HuH-7.5 (cell line): ENCODE data around the gene LINC01488.

Experiments used
- DNase-seq: peaks from one replicate; pipeline ENCODE4 v3.0.0; 2011; ENCODE audit warnings: low spot score

The LINC01488 gene

DNA sequence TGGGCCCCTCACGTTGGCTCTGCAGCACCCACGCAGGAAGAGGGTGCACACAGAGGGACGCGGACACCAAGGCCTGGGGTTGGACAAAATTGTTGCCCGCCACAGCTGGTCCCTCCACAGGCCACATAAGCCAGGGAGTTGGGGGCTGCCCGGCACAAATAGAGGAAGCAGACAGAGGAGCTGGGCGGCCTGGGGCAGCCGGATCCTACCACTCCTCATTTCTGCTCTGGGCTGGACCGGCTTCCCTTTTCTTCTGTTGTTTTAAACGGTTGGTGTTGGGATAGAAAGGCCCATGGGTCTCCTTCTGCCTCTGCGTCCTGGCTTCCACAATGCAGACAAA, 36.4 kb upstream of the LINC01488 start:
- no peak for DNase-seq

DNA sequence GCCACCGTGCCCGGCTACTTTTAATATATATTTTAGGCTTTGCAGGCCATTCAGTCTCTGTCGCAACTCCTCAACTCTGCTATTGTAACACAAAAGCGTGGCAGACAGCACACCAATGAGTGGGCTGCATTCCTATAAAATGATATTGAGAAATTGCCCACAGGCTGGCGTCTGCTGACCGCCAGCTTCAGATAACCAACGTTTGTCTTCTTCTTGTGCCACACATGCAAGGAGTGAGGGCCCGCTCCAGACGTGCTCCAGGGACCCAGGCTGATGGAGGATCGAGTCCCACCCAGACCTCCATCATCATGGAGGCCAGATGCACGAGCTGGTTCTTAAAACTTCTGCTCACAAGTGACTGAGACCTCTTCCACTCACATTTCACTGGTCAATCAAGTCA, 35.4 kb upstream of the LINC01488 start:
- DNase-seq = no peak

DNA sequence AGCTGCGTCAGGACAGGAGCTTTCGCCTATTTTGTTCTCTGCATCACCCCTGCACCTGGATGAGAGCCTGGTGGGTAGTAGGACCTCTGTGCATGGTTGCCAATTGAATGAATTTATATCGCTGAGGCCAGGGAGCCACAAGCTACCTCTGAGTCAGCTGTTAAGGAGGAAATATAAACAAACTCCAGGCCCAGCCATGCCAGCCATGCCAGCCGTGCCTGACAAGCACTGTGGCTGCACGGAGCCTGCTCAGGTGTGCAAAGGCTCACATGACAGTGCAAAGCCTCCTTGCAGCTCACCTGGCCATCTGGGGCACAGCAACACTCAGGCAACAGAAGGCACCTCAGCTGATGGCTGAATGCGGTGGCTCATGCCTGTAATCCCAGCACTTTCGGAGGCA, 33.7 kb upstream of the LINC01488 start:
- no peak for DNase-seq

DNA sequence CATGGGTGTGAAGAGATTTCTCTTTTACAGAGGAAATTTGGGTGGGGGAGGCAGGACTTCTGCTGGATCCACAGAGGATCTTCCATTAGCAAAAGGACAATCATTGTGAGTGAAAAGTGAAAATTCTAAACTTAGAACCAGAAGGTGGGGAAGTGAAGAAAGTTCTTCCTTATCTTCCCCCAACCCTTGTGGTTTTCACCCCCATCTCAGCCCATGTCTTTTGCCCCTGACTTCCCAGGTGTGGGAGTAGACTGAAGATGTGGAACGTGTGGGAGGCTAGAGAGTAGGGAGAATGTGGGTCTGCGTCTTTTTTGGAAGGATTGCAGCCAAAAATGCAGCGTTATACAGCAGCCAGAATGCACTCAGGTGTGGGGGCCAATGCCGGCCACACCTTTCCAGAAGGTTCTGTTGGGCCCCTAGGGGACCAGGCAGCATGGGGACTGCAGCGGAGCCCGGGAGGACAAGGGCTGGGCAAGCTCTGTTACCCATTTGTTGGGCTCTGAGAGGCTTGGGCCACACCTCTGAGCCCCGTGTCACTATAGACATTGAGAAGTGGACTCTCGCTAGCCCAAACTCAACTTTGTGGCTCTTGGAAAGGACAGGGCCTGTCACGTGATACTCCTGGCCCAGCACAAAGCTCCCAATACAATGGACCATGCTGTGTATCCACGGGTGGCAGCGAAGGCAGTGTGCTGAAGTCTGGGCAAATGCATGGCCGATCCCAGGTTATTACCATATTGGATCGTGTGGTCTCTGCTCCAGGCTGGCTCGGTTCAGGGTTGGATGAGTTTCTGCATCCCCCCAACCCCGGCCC, 32.8 kb upstream of the LINC01488 start:
- DNase-seq = no peak

DNA sequence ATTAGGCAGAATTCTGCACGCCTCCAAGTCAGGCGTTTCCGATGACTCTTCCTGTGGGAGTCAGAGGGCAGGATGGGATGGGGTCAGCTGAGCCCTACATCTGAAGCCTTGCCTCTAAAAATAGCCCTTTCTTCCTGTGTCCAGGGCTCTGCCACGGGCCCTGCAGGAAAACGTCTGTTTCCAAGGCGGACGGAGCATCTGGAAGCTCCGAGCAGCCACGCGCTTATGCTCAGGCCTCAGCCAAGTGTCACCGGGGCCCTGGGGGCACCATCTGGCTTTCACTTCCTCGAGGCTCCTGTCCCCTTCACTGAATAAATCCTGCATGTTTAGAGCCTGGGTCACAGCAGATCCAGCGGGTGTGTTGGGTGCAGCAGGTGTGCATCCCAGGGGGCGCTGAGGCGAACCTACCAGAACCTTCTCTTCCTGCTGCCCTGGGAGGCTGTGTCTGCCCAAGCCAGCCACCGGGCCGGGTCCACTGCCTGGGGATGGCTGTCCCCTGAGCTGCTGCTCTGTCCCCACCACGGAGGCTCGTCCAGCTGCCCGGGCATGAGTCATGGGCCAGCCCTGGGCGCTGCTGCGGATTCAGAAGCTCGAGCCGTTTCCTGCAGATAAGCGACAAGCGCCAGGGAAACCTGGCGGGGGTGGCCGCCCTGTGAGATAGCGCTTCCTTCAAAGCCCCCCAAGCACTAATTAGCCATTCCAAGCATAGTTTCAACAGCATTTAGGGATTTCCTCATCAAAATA, 32.0 kb upstream of the LINC01488 start:
- DNase-seq = no peak

DNA sequence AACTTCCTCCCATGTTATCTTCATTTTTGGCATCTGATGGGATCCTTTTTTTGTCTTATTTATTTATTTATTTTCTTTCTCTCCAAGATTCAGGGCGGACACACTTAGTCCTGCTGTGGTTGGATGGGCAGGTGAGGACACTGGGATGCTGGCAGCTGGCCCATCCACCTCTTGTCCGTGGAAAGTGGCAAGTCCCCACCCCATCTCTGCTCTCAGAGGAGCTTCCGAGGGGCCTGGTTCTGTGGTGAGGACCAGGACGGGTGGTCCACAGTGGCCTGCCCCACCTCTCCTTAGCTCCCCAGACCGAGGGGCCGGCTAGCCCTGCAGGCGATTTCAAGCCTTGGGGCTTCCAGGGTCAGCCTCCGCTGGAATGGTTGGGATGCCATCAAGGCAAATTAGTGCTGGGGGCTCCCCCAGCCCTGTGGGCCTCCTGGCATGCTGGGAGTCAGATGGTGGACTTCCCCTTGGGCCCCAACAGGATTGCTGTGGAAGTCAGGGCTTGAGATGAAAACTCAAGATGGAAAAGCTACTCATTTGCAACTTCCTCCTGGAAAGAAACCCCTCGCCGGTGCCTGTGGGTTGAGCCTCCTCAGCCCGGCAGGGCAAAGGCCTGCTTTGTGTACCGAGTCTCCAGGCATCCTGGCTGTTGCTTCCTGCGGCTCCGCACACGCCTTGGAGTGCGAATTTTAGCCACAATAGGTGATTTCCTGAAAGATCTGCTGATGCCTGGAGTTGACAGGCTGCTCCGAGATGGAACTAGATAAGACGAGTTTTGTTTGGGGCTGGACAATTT, 31.2 kb upstream of the LINC01488 start:
- no peak for DNase-seq

DNA sequence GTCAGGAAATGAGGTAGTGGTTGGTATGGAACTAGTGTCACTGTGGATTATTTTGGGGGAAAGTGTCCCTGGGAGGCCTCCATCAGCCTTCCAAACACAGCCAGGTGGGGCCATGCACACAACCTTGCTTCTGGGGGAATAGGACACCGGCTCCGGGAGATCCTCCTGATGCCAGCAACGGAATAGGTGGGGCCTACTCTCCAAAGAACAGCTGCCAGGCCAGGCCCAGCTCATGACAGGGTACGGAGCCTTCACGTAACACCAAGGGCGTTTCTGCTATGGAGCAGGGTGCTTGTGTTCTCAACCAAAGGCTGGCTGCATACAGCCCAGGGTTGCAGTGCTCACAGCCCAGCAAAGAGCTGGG, 30.6 kb upstream of the LINC01488 start:
- DNase-seq = no peak

DNA sequence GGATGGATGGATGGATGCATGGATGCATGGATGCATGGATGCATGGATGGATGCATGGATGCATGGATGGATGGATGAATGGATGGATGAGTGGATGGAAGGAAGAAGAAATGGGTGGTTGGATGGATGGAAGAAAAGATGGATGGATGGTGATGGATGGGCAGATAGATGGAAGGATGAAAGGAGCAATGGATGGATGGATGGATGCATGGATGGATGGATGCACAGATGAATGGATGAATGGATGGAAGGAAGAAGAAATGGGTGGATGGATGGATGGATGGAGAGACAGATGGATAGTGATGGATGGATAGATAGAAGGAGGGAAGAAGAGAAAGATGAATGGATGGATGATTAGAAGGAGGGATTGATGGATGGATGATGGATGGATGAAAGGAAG, 30.2 kb upstream of the LINC01488 start:
- DNase-seq = no peak

DNA sequence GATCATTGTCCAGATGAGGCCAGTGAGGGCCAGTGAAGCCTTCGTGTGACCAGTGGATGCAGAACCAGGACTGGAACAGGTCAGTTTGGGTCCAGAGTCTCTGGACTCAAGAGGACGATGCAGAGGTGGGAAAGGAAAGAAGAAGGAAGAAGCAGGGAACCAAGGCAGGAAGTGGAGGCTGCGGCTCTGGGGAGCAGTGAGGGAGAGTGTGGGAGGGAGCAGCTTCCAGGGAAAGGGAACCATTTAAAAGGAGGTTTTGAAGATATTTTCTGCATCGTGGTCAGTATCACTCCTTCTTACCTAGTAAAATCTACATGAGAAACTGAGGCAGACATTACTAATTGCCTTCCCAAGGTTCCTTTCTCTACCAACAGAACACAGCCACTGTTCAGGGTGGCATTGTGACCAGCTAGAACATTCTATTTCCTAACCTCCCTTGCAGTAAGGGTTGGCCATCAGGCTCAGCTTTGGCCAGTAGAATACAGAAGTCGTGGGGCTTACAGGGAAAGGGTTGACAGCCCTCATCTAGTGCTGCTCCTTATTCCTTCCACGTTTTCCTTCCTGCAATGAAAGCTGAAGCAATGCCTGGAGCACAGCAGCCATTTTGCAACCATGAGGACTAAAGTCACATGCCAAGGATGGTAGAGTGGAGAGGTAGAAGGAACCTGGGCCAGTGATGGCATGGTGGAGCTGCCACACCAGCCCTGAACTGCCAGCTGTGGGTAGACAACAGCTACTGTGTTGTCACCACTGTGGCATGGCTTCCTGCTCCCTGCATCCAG, 29.1 kb upstream of the LINC01488 start:
- no peak for DNase-seq

DNA sequence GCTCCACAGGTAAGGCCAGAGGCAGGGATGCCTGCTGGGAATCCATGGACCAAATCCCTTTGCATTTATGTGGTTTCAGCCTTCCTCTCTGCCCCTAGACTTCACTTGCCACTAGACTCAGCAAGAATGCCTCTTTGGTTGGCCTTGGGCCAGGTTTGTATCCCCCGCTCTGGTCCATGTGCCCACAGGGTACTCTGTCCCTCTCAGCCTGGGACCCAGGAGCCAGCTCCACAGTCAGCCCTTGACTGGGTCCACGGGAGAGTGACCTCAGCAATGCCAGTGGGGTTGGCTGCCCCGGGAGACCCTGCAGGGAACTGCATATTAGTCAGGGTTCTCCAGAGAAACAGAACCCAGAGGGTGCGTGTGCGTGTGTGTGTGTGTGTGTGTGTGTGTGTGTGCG, 28.3 kb upstream of the LINC01488 start:
- no peak for DNase-seq

DNA sequence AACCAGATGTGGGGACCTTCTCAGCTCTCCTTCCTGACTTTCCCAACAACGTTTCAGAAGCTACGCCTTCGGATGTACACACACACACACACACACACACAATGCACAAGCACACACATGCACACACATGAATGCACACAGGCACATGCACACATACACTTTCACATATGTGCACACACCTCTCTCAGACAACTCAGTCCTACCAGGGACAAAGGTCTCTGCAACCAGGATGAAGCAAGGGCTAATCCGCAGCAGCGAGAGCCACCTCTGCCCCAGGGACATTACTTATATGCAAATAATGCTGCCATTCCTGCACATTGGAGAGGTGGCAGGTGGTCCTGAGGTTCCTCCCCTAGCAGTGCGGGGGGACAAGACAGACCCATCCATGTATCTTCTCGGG, 27.4 kb upstream of the LINC01488 start:
- no peak for DNase-seq

DNA sequence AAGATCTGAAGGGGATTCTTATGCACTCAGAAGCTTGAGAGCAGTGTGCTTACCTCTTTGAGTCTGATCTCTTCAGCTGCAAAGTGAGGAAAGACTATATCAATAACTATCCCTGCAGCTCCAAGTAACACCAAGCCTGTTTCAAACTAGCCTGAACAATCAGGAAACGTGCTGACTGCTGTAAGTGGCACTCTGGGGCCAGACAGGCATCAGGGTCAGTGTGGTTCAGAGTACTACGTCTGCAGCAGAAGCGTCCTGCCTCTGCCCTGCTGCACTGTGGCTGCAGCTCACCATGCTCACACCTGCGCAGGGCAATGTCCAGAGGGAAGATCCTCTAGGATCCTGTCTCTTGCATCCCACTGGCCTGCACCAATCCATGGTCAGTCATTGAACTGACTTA, 25.5 kb upstream of the LINC01488 start:
- DNase-seq = no peak

DNA sequence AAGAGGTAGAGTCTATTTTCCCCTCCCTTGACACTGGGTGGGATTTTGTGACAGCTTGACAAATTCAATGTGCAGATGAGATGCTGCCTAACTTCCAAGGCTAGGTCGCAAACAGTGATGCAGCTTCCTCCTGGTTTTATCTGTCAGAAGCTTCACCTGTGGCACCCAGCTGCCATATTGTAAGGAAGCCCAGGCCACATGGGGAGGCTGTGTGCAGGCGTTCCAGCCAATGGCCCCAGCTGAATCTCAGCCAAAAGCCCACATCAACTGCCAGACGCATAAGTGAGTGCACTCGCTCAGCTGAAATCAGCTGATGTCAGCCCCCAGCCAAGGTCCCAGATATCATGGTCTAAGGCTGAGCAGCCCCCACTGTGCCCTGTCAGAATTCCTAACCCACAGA, 24.8 kb upstream of the LINC01488 start:
- no peak for DNase-seq

DNA sequence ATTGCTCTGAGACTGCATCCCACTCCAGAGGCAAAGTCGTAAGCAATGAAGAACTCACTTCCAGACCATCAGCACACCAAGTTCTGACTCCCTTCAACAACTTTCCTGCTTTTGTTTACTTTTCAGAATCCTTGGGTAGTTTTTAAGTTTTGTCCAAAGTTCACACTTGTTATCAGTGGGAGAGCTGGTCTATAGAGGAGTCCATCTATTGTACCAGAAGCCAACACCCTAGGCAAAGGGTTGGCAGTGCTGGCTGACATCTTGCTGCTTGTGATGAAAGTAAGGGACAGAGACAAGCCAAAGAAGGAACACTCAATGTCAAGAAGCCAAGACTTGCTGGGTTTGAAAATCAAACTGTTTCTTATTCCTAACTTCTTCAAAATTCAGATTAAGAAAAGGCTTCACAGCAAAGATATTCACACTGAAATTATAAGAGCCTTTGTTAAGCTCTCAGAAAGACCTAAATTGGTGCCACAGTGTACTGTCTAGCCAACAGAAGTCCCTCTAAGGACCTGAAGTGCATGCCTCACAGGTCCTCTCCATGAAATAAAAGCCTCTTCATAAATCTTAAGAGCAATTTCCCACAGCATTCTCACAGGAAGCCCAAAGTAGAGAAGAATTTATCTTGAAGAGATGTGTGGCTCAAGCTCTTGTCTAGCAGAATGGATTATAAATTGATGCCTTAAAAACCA, 21.5 kb upstream of the LINC01488 start:
- DNase-seq = no peak

DNA sequence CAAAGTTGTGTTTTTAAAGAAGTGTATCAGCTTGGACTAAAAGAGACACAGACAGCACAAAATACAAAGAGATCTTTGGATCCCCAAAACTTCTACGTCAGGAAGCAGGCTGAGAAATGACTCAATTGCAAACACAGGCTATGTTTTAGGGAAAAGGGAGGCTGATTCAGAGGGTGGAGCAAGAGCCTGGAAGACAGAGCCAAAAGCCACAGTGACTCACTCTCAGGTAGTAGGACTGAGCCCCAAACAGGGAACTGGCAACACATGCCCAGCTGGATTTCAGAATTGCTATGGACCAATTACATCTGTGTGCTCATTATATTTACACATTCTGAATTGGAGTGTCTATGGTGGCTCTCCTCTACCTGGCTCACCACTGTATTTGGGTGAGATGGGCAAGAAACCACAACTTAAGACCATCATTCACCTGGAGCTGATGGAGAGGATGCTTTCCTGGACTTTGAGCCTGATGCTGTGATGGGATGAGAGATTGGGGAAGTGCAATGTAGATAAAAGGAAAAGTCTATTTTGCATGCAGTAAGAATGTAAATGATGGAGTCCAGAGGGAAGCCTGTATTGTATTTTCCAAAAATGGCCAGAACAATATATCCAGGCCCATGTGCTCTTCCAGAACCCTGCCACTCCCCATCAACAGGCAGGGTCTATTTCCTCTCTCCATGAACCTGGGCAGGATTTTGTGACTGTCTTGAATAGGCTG, 20.8 kb upstream of the LINC01488 start:
- no peak for DNase-seq

DNA sequence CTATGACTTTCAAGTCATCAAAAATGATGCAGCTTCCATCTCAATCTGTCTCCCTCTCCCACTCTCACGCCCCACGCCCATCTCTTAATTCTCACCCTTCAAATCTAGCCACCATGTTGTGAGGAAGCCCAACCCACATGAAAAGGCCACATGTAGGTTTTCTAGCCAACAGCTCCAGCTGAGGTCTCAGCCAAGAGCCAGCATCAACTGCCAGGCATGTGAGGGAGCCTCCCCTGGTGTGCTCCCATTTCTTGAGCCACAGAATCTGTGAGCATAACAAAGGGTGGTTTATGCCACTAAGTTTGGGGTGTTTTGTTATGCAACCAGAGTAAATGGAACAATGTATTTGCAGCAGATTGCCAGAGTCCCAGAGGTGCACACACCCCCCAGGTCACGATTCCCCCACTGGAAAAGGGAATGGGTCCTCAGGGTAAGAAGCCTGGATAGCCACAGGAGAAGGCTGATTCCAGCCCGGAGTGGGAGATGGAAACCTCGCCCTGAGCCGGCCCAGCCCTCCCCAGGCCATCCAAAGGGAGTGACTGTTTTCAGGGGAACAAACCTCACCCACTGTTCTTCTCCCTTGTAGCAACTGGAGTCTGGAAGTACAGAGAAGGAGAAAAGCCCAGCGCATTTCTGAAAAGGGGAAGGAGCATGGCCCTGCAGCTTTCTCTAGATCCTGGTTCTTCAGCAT, 20.0 kb upstream of the LINC01488 start:
- no peak for DNase-seq

DNA sequence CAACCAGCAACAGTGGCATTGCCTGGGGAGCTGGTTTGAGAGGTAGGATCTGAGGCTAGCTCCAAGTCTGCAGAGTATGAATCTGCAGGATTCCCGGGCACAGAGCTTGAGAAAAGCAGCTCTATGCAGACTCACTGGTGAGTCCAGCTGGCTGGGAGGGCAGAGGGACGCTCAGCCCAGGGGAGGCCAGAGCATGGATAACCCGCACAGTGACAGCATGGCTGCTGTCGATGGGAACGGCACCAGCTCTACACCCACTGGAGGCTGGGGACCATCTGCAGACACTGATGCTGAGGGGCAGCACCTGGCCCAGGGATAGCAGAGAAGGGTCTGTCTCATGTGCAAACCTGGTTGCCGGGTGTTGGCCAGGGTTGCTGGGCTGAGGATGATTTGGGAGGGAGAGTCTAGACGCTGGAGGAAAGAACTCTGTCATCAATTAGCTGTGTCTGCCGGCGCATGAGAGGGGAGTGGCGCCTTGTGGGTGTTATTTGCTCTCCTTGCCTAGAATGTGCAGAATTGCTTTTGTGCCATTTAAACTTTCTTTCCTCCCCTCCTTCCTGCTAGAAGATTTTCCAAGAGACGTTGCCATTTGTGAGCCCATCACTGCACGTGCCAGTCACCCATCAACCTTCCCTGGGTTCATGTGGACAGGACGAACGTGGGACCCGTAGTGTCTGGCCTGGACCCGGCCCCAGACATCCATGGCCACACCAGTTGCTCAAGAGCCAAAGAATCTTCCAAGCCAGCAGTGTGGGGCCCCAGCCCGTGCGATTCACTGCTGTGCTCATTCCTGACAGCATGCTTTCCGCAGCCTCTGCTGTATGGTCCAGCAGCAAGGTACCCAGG, 19.1 kb upstream of the LINC01488 start:
- no peak for DNase-seq

DNA sequence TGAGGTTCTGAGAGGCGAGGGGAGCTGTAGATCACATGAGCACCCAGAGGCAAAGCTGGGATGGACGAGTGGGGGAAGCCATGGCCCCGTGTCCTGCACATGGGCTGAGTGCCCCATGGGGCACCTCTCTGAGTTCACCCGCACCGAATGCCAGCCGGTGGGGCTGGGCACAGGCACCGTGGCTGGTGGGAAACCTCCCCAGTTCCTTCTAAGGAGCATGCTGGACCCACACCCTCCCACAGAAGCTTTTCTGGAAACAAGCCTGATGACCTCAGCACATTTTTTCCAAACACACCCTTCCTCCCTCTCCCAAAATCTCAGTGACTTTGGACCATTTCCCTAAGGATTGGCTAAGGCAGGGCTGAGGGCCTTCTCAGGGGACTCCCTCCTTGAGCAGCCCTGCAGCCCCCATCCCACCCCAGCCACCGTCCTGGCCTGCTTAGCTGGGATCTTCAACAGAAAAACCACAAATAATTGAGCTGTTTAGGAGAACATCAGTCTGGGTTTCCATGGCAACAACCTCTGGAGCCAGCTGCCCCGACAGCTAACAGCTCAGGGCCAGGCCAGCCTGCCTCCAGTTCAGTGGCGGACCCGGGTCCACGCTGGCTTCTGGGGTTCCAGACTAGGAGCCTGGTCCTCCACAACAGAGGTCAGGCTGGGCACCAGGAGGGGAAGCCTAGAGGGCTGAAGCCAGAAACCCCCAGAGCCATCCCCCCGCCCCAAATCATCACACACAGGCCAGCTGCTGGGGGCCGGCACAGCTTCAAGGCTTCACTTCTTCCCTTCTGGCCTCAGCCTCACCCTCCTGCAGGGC, 18.1 kb upstream of the LINC01488 start:
- no peak for DNase-seq
